HG02885 (cell line): ENCODE data around the gene MED6.

Source experiments
- ATAC-seq: cut with Tn5 transposase; IDR thresholded peaks from one replicate; pipeline ENCODE4 v1.9.1; 2021; ENCODE audit warnings: mild to moderate bottlenecking; ENCODE audit not compliant: unreplicated experiment, poor library complexity

MED6 gene

DNA sequence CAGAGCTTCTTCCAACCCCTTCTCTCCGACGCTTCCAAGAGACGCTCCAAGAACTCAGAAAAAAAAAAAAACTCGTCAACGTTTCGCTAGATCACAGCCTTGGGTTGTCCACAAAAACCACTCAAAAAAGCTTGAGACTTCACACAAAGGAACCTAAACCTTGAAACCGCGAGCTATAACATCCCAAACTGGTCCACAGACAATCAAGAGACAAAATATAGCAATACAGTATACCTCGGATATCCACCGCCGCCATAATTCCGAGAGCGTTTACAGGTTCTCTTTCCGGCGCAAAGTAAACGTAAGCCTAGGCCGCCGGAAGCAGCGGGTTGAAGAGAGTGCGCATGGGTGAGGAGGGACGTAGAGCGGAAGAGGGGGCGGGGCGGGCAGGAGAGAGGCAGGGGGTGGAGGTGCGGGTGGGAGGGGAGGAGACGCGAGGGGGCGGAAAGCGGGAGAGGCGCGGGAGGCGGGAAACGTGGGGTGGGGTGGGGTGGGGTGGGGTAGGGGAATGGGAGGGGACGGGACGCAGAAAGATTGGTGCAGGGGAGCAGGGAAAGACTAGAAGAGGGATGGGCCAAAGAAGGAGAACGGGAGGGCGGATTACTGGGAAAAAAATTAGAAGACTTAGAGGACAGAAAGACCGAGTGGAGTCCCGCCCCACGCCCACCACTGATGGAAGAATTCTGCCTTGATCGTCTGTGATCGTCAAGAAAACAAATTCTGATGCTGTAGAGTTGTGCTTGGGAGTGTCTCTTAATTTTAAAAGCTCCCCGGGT is at the start of gene MED6:
TSS of gene MED6 (minus strand) at position 274 of the 776 bp plus-strand sequence. CDS start at position 256, 18 bp downstream.
- peak; percentile 95 for ATAC-seq

DNA sequence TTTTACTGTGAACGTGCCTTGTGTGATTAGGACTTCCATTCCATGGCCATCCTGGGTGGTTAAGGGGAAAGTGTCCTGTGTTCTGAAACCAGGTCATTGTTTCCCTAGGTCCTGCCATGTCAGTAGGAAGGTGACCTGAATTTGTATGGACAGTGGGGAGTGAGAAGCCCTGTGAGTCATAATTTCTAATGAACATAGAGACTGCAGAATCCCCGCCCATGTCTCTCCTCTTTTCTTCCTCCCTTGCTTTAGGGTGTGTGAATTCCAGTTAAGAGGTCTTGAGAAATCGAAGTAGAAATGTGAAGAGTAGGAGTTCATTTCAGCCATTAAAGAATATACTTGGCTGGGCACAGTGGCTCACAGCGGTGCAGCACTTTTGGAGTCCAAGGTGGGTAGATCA is 49.3 kb upstream of the MED6 start:
- ATAC-seq, result no peak

- ATAC-seq, result no peak
Measured at GRCh38 chr14:70648346-70648745, 47.9 kb upstream of the MED6 start.

DNA sequence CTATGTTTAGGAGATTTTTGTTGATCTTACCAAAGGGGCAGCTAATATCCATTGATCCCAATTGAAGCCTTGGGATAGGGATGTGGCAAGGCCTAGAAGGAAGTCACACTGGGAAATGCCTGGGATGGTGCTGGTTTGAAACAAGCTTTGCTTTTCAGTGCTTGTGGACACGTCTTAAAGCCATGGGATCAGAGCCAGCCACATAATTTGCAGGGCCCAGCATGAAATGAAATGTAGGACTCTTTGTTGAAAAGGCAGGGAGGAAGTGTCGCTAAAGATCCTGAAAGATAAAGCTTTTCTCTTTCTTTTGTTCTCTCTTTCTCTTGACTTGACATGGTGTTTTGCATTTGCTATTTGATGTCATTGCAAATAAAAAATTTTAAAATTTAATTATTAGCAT is 46.2 kb upstream of the MED6 start:
- no peak for ATAC-seq

GRCh38 chr14:70645892-70646291 is 45.4 kb upstream of the MED6 start:
- no peak for ATAC-seq

DNA sequence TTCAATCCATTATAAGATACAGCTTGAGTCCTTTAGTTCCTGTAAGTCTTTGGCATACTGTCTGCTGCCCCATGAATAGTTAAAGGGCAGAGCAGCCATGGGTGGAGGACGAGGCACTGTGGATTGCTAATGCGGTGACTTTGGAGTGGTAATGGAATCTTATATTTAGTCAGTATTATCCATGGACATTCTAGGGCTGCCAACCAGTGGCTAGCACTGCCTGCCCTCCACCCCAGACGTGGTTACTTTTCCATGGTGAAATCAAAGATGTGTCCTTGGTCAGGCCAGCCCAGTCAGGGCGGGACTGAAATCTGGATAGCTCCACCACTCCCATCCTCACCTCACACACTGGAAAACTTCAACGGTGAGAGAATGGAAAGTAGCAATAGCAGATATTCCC is 43.5 kb upstream of the MED6 start:
- ATAC-seq, result no peak

DNA sequence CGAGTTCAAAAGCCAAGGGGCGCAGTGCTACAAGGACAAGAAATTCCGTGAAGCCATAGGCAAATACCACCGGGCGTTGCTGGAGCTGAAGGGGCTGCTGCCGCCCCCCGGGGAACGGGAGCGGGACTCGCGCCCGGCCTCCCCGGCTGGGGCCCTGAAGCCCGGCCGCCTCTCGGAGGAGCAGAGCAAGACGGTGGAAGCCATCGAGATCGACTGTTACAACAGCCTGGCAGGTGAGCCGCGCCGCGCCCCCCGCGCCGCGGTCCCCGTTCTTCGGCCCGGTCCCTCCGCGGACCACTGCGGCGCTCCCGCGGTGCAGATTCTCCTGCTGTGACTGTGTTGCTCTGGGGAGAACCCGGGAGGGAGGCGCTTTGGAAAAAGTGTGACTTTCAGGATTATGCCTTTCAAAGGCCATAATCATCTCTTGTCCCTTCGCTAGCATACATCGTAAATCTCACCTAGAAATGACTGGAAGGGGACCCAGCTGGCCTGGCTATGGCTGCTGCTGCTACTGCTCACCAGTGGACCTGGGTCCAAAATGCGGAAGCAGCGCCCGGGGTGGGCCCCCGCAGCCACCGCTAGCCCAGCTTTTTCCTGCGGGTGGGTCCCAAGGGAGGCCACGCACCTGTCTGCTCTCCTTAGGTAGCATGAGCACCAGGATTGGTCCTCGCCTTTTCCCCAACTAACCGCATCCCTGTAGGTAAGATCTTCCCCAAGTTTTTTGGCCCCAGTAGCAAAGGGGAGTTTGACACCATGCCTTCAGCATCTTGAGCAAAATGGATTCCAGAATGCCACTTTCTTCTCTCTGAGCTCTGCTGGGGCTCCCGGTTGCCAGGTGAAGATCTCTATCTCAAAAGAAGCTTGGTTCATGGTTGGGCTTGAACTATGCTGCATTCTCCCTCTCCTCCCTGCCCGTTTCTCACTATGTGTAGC is 42.1 kb upstream of the MED6 start:
- peak; percentile 53 for ATAC-seq

- ATAC-seq, result peak; percentile 32
Measured at GRCh38 chr14:70641548-70642302, 41.3 kb upstream of the MED6 start, which contains the start of gene TTC9. TSS of gene TTC9 (plus strand) at chr14:70641916. CDS start at chr14:70642130, 214 bp downstream.

DNA sequence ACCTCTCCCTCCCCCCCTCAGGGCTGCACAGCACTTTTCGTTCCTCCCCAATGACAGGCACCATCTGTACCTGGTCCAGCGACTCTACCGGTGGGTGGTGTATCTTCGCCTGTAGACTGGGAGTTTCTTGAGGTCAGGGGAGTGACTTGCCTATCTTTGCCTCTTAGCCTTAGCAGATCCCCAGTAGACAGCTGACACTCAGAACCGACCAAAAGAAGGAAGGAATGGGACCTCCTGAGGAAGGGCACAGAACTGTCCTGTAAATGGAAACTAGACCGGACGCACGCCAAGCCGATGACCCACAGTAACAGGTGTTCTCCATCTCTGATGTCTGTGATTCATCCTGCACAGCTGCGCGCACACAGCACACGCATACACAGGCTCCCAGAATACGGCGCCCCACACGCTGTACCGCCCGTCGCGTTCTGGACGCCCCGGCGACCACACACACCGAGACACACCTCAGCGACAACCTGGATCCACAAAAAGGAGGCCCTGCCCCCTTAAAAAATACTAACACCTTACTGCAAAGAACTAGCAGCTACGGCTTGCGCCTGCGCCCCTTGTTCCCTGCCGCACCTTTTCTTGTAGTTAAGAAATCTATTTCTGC is 40.6 kb upstream of the MED6 start:
- peak; percentile 60 for ATAC-seq

- no peak for ATAC-seq
Measured at GRCh38 chr14:70638416-70638815, 38.0 kb upstream of the MED6 start.

DNA sequence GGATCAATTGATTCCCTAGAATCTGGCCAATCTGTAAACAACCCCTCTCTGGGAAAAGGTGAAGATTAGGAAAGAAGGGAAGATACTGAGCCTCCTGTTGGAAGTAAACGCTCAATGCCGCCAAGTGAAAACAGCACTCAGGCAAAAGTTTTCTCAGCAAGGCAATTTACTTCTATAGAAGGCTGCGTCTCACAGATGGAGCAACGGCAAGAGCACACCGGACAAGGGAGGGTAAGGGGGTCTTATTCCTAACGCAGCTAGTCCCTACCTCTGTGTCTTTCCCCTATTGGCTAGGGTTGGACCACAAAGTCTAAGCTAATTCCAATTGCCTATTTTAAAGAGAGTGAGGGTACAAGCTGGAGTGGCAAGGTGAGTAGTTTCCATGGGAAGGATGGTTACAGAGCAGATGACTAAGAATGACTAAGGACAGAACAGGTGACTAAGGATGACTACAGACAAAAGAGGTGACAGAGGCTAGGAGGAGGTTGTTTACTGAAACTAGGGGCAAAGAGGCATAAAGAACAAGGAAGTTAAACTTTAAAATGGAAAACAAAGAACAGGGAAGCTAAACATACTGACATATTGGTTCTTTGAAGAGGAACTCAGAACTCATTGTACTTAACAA is 35.6 kb upstream of the MED6 start:
- ATAC-seq, result no peak

- ATAC-seq, result no peak
Measured at GRCh38 chr14:70631948-70632347, 31.5 kb upstream of the MED6 start.

- ATAC-seq, result no peak
Measured at GRCh38 chr14:70624972-70625371, 24.5 kb upstream of the MED6 start.

DNA sequence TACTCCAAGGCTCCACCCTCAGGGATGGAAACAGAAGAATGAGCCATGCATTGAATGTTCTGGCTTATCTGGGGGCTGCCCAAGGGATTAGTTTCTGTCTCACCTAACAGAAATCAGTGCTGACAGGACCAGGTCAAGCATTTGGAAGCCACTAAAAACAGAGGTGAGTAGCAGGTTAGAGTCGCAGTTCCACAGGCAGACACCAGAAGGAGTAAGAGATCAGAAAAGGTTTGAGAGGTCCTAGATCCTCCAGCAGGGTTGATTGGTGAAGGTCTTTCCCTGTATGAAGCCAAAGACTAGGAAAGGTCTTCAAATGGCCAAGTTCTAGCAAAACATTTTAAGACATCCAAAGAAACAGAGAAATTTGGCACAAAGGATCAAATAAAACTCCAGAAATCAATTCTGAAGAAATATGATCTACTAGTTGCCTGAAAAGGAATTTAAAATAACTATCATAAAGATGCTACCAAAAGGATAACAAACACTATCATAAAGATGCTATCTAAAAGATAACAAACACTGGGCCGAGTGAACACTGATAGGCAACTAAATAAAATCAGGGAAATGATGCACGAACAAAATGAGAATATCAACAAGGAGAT is 21.8 kb upstream of the MED6 start:
- peak; percentile 43 for ATAC-seq

- ATAC-seq, result no peak
Measured at GRCh38 chr14:70619708-70620107, 19.3 kb upstream of the MED6 start.

DNA sequence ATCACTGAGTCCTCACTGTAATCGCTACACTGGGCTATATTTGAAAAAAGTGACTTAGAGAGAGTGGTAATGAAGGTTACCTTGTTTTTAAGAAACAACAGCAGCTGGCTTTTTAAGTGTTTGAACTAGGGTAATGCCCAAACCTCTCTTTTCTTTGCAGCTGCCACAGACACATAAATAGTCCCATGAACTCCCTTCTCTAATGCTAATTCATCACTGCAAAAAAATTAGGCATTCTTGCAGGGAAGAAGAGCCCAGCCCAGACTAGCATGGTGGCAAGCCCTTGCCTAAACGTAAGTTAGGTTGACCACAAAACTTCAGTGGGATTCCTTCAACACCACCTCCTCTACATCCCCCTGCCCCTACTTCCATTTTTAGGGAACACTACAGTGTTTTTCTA is 17.9 kb upstream of the MED6 start:
- ATAC-seq, result no peak

GRCh38 chr14:70616646-70617045 is 16.2 kb upstream of the MED6 start:
- ATAC-seq, result no peak

GRCh38 chr14:70611216-70611615 is 10.8 kb upstream of the MED6 start:
- no peak for ATAC-seq

DNA sequence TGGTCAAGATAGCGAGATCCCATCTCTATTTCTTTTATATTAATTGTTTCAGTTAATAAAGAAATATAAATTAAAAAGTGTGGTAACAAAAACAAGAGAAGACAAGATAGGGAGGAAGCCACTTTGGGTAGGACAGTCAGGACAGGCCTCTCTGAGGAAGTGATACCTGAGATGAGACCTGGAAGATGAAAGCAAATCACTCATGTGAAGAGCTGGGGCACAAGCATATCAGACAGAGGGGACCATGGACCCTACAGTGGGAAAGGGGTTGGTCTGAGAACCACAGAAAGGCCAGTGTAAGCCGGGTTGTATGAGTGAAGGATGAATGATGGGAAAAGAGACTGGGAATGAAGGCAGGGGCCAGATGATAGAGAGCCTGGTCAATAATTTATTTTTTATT is 1.8 kb upstream of the MED6 start:
- no peak for ATAC-seq
